Fibroblast of skin of right quadriceps (primary cell): ENCODE data around the gene FAM25G.
"Not testable (repeated sequence)": the region's sequence is repeated elsewhere in the genome, so short reads cannot be mapped to it uniquely, and the experiment has no call there.

Experiments used
- DNase-seq: peaks from one replicate; pipeline ENCODE4 v3.0.0-alpha.2; 2013

The FAM25G gene

GRCh38 chr10:47491600-47491999 lies at the start of gene FAM25G:
Gene FAM25G (minus strand): TSS chr10:47491700. CDS start chr10:47491674, 26 bp downstream.
- DNase-seq: not testable (repeated sequence)

GRCh38 chr10:47536430-47536829 lies 44.9 kb upstream of the FAM25G start:
- DNase-seq: not testable (repeated sequence)

- DNase-seq: not testable (repeated sequence)
These were observed 32.0 kb upstream of the FAM25G start, which contains the start of gene AGAP9 for GRCh38 chr10:47523475-47523874. Gene AGAP9 (minus strand): TSS chr10:47523638. CDS start chr10:47523526, 112 bp downstream.

- not testable (repeated sequence) for DNase-seq
These were observed 10.8 kb upstream of the FAM25G start for GRCh38 chr10:47502313-47502712.

- DNase-seq: not testable (repeated sequence)
These were observed 2.7 kb upstream of the FAM25G start for GRCh38 chr10:47494226-47494625.

- not testable (repeated sequence) for DNase-seq
These were observed 1.9 kb downstream of the FAM25G start for GRCh38 chr10:47489630-47490029.

GRCh38 chr10:47485943-47486342 lies 5.6 kb downstream of the FAM25G start:
- DNase-seq: peak; percentile 56

GRCh38 chr10:47484786-47485185 lies 6.7 kb downstream of the FAM25G start:
- DNase-seq: not testable (repeated sequence)

- DNase-seq: not testable (repeated sequence)
These were observed 7.6 kb downstream of the FAM25G start, which contains the start of gene ANXA8 for GRCh38 chr10:47483923-47484322. Gene ANXA8 (minus strand): TSS chr10:47484115. CDS start chr10:47483933, 182 bp downstream.

- not testable (repeated sequence) for DNase-seq
These were observed 9.1 kb downstream of the FAM25G start for GRCh38 chr10:47482367-47482766.

GRCh38 chr10:47481768-47482181 lies 9.7 kb downstream of the FAM25G start:
- DNase-seq: not testable (repeated sequence)

- DNase-seq: peak; percentile 58
These were observed 10.2 kb downstream of the FAM25G start for GRCh38 chr10:47481182-47481766.

GRCh38 chr10:47480133-47480532 lies 11.4 kb downstream of the FAM25G start:
- not testable (repeated sequence) for DNase-seq

GRCh38 chr10:47478114-47478513 lies 13.4 kb downstream of the FAM25G start:
- not testable (repeated sequence) for DNase-seq

- not testable (repeated sequence) for DNase-seq
These were observed 14.4 kb downstream of the FAM25G start for GRCh38 chr10:47477078-47477477.

- not testable (repeated sequence) for DNase-seq
These were observed 16.4 kb downstream of the FAM25G start for GRCh38 chr10:47475101-47475500.

GRCh38 chr10:47473516-47473915 lies 18.0 kb downstream of the FAM25G start:
- not testable (repeated sequence) for DNase-seq

GRCh38 chr10:47472647-47473046 lies 18.9 kb downstream of the FAM25G start:
- DNase-seq: not testable (repeated sequence)

GRCh38 chr10:47472072-47472471 lies 19.4 kb downstream of the FAM25G start:
- not testable (repeated sequence) for DNase-seq

- not testable (repeated sequence) for DNase-seq
These were observed 22.6 kb downstream of the FAM25G start for GRCh38 chr10:47468731-47469528.

GRCh38 chr10:47467957-47468356 lies 23.5 kb downstream of the FAM25G start:
- DNase-seq: not testable (repeated sequence)

GRCh38 chr10:47467458-47467857 lies 24.0 kb downstream of the FAM25G start:
- DNase-seq: not testable (repeated sequence)

- not testable (repeated sequence) for DNase-seq
These were observed 26.1 kb downstream of the FAM25G start for GRCh38 chr10:47465216-47465917.
